GM23338 (cell line): ENCODE data around the gene GRIK2. TPM values are rescaled to one million over a fixed set of nuclear protein-coding genes. Genes with fewer than 3 reads are reported as not detected.

Experiments
- ATAC-seq: fragments of 200-7000 bp; cut with Tn5 transposase; 3 replicates; pipeline ENCODE4 v1.9.1; 2020
- DNase-seq: peaks from one replicate; pipeline ENCODE4 v3.0.0-alpha.2; 2015; ENCODE audit warnings: low spot score
- H2AFZ ChIP-seq: fragments of 200-600 bp; sonication (generic); 2 replicates; pipeline ENCODE4 v1.8.0; 2016; ENCODE audit warnings: antibody characterized with exemption, mild to moderate bottlenecking, moderate library complexity
- H3F3A ChIP-seq: fragments of 200-600 bp; sonication (generic); replicated peaks from 2 replicates; pipeline ENCODE4 v1.8.0; 2017; ENCODE audit warnings: antibody characterized with exemption, mixed run types, low read depth
- H3K27ac ChIP-seq: fragments of 200-600 bp; sonication (generic); 2 replicates; pipeline ENCODE4 v1.6.1; 2016; ENCODE audit warnings: low read depth
- H3K27me3 ChIP-seq: fragments of 200-600 bp; sonication (generic); 2 replicates; pipeline ENCODE4 v1.8.0; 2016; ENCODE audit warnings: mild to moderate bottlenecking, mixed run types, moderate library complexity; ENCODE audit not compliant: insufficient read depth
- H3K36me3 ChIP-seq: fragments of 200-600 bp; sonication (generic); 2 replicates; pipeline ENCODE4 v1.8.0; 2016; ENCODE audit warnings: mild to moderate bottlenecking; ENCODE audit not compliant: insufficient read depth
- H3K4me1 ChIP-seq: fragments of 200-600 bp; sonication (generic); 2 replicates; pipeline ENCODE4 v1.8.0; 2016; ENCODE audit warnings: mild to moderate bottlenecking, moderate library complexity; ENCODE audit not compliant: insufficient read depth
- H3K4me2 ChIP-seq: fragments of 200-600 bp; sonication (generic); 2 replicates; pipeline ENCODE4 v1.7.1; 2017; ENCODE audit warnings: mixed run types
- H3K4me3 ChIP-seq: fragments of 200-600 bp; sonication (generic); 2 replicates; pipeline ENCODE4 v1.6.1; 2016; ENCODE audit warnings: mixed run types
- H3K79me2 ChIP-seq: fragments of 200-600 bp; sonication (generic); replicated peaks from 2 replicates; pipeline ENCODE4 v1.8.0; 2017; ENCODE audit warnings: mild to moderate bottlenecking; ENCODE audit not compliant: insufficient read depth
- H3K9me2 ChIP-seq: fragments of 200-600 bp; sonication (generic); 2 replicates; pipeline ENCODE4 v1.8.0; 2017; ENCODE audit not compliant: insufficient read depth
- H4K20me1 ChIP-seq: fragments of 200-600 bp; sonication (generic); replicated peaks from 2 replicates; pipeline ENCODE4 v1.8.0; 2017; ENCODE audit warnings: mild to moderate bottlenecking; ENCODE audit not compliant: insufficient read depth
- H3K27ac Mint-ChIP-seq: 2 replicates; pipeline ENCODE4 v1.8.0; 2020; ENCODE audit warnings: inconsistent platforms, mild to moderate bottlenecking, moderate library complexity, mixed read lengths
- H3K27me3 Mint-ChIP-seq: 3 replicates; pipeline ENCODE4 v1.8.0; 2022; ENCODE audit warnings: low read depth, mild to moderate bottlenecking, moderate library complexity, mixed read lengths, inconsistent platforms; ENCODE audit not compliant: insufficient read depth, poor library complexity
- H3K36me3 Mint-ChIP-seq: 3 replicates; pipeline ENCODE4 v1.8.0; 2021; ENCODE audit warnings: low read depth, mild to moderate bottlenecking, inconsistent platforms, moderate library complexity, mixed read lengths
- H3K4me1 Mint-ChIP-seq: 3 replicates; pipeline ENCODE4 v1.8.0; 2020; ENCODE audit warnings: mild to moderate bottlenecking, inconsistent platforms, mixed read lengths
- H3K4me3 Mint-ChIP-seq: 3 replicates; pipeline ENCODE4 v1.8.0; 2021; ENCODE audit warnings: moderate library complexity, mild to moderate bottlenecking, inconsistent platforms, mixed read lengths
- H3K9me3 Mint-ChIP-seq: 3 replicates; pipeline ENCODE4 v1.8.0; 2020; ENCODE audit warnings: moderate library complexity, mild to moderate bottlenecking, inconsistent platforms, mixed read lengths
- CREB1 ChIP-seq: fragments of 250-450 bp; sonication (Bioruptor Pico); IDR thresholded peaks from 2 replicates; pipeline ENCODE4 v1.5.0; 2020; ENCODE audit warnings: low read depth, mild to moderate bottlenecking, moderate library complexity
- EZH2 ChIP-seq: fragments of 200-600 bp; sonication (generic); IDR thresholded peaks from one replicate; pipeline ENCODE4 v1.8.0; 2017; ENCODE audit warnings: antibody characterized with exemption, mild to moderate bottlenecking, low read depth; ENCODE audit not compliant: unreplicated experiment
- EZH2phosphoT487 ChIP-seq: fragments of 200-600 bp; sonication (generic); IDR thresholded peaks from one replicate; pipeline ENCODE4 v1.8.1; 2018; ENCODE audit warnings: antibody characterized with exemption; ENCODE audit not compliant: unreplicated experiment
- JUNB ChIP-seq: IDR thresholded peaks from one replicate; pipeline ENCODE4 v1.6.1; 2016; ENCODE audit warnings: antibody characterized with exemption; ENCODE audit not compliant: unreplicated experiment
- NANOG ChIP-seq: IDR thresholded peaks from 2 replicates; pipeline ENCODE4 v1.6.1; 2016; ENCODE audit warnings: antibody characterized with exemption, borderline replicate concordance
- POLR2AphosphoS5 ChIP-seq: IDR thresholded peaks from 2 replicates; pipeline ENCODE4 v1.6.1; 2016; ENCODE audit warnings: antibody characterized with exemption, low read depth
- STAT1 ChIP-seq: IDR thresholded peaks from one replicate; pipeline ENCODE4 v1.6.1; 2016; ENCODE audit warnings: antibody characterized with exemption; ENCODE audit not compliant: unreplicated experiment
- ZNF114 ChIP-seq: fragments of 250-450 bp; sonication (Bioruptor Pico); IDR thresholded peaks from 2 replicates; pipeline ENCODE4 v1.5.0; 2020; ENCODE audit warnings: mild to moderate bottlenecking, moderate library complexity
- ZNF331 ChIP-seq: fragments of 250-450 bp; sonication (Bioruptor Pico); IDR thresholded peaks from 2 replicates; pipeline ENCODE4 v1.5.0; 2020; ENCODE audit warnings: low read depth, mild to moderate bottlenecking, moderate library complexity
- polyA plus RNA-seq: library from polyadenylated mRNA; unstranded; fragments of >200 nt; fragmentation: Nextera tagmentation; extraction: Ambion mirVana; gene quantifications from 2 replicates; pipeline ENCODE4 v1.2.1, GENCODE V29; 2016
- total RNA-seq: library from RNA; depleted of rRNA; stranded (reverse); fragments of >200 nt; shearing (Covaris generic); gene quantifications from 2 replicates; pipeline ENCODE4 v1.2.3, GENCODE V29; 2014
- TF ChIP-seq, protein P1 (sequence below): fragments of 250-450 bp; sonication (Bioruptor Pico); IDR thresholded peaks from 2 replicates; pipeline ENCODE4 v1.5.0; 2020; ENCODE audit warnings: mild to moderate bottlenecking, moderate library complexity
- TF ChIP-seq, protein P2 (sequence below): IDR thresholded peaks from 2 replicates; pipeline ENCODE4 v1.6.1; 2016; ENCODE audit warnings: antibody characterized with exemption
- TF ChIP-seq, protein P3 (sequence below), 2 experiments: fragments of 200-600 bp in 1 of 2; sonication (generic) in 1 of 2; conservative IDR thresholded peaks; 2 replicates each; pipeline versions ENCODE4 v1.5.1 to v1.6.1; 2016 to 2017; ENCODE audit warnings: antibody characterized with exemption in 2 of 2, low read depth in 2 of 2, mild to moderate bottlenecking in 2 of 2, moderate library complexity in 1 of 2
- TF ChIP-seq, protein P4 (sequence below): IDR thresholded peaks from one replicate; pipeline ENCODE4 v1.6.1; 2018; ENCODE audit warnings: antibody characterized with exemption; ENCODE audit not compliant: unreplicated experiment

Gene GRIK2
- total and polyA plus RNA-seq, 2 experiments from 2014 or later, result 0.73 to 3.0 TPM

DNA sequence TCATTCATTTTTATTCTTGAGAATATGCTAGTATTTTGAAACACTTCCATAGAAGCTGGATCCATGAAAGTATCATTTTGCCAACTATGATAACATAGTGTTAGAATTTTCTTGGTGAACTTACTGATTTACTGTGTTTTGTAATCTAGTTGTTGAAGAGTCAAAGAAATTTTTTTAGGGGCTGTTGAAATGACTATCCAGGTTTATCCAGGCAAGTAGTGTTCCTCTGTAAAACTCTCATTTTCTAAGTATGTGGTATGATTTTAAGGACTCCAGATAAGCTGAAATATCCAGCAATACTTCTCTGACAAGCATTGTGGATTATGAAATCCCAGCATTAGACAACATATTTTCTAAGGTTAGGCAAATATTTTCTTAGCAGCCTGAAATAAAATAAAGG, 95.9 kb downstream of the GRIK2 start:
- Mint-ChIP-seq H3K4me1 (peaks cover 14% of the 10 kb centered on the region; the same call in 2 of the 3 replicates), H3K9me3 (no peaks in the 10 kb centered on the region), H3K4me3 (no peak overlapping the region), H3K36me3 (no peaks in the 10 kb centered on the region), H3K27me3 (no peaks in the 10 kb centered on the region), H3K27ac (no peak overlapping the region)
- DNase-seq (no peak), ATAC-seq (no peak)
- no peak overlapping the region for H3K4me2 ChIP-seq
- H3F3A ChIP-seq, result no peaks in the 10 kb centered on the region
- no peak overlapping the region for H3K27ac ChIP-seq
- H3K27me3 ChIP-seq, result no peaks in the 10 kb centered on the region
- H3K79me2 ChIP-seq, result no peaks in the 10 kb centered on the region
- no peaks in the 10 kb centered on the region for H3K36me3 ChIP-seq
- no peak overlapping the region for H2AFZ ChIP-seq
- TF ChIP-seq CREB1 (no peak), JUNB (no peak), POLR2AphosphoS5 (no peak), EZH2 (no peak), NANOG (no peak), STAT1 (no peak), ZNF331 (CRISPR knock-in tag) (no peak), ZNF114 (CRISPR knock-in tag) (no peak), EZH2phosphoT487 (no peak)
- TF ChIP-seq, protein P1, sequence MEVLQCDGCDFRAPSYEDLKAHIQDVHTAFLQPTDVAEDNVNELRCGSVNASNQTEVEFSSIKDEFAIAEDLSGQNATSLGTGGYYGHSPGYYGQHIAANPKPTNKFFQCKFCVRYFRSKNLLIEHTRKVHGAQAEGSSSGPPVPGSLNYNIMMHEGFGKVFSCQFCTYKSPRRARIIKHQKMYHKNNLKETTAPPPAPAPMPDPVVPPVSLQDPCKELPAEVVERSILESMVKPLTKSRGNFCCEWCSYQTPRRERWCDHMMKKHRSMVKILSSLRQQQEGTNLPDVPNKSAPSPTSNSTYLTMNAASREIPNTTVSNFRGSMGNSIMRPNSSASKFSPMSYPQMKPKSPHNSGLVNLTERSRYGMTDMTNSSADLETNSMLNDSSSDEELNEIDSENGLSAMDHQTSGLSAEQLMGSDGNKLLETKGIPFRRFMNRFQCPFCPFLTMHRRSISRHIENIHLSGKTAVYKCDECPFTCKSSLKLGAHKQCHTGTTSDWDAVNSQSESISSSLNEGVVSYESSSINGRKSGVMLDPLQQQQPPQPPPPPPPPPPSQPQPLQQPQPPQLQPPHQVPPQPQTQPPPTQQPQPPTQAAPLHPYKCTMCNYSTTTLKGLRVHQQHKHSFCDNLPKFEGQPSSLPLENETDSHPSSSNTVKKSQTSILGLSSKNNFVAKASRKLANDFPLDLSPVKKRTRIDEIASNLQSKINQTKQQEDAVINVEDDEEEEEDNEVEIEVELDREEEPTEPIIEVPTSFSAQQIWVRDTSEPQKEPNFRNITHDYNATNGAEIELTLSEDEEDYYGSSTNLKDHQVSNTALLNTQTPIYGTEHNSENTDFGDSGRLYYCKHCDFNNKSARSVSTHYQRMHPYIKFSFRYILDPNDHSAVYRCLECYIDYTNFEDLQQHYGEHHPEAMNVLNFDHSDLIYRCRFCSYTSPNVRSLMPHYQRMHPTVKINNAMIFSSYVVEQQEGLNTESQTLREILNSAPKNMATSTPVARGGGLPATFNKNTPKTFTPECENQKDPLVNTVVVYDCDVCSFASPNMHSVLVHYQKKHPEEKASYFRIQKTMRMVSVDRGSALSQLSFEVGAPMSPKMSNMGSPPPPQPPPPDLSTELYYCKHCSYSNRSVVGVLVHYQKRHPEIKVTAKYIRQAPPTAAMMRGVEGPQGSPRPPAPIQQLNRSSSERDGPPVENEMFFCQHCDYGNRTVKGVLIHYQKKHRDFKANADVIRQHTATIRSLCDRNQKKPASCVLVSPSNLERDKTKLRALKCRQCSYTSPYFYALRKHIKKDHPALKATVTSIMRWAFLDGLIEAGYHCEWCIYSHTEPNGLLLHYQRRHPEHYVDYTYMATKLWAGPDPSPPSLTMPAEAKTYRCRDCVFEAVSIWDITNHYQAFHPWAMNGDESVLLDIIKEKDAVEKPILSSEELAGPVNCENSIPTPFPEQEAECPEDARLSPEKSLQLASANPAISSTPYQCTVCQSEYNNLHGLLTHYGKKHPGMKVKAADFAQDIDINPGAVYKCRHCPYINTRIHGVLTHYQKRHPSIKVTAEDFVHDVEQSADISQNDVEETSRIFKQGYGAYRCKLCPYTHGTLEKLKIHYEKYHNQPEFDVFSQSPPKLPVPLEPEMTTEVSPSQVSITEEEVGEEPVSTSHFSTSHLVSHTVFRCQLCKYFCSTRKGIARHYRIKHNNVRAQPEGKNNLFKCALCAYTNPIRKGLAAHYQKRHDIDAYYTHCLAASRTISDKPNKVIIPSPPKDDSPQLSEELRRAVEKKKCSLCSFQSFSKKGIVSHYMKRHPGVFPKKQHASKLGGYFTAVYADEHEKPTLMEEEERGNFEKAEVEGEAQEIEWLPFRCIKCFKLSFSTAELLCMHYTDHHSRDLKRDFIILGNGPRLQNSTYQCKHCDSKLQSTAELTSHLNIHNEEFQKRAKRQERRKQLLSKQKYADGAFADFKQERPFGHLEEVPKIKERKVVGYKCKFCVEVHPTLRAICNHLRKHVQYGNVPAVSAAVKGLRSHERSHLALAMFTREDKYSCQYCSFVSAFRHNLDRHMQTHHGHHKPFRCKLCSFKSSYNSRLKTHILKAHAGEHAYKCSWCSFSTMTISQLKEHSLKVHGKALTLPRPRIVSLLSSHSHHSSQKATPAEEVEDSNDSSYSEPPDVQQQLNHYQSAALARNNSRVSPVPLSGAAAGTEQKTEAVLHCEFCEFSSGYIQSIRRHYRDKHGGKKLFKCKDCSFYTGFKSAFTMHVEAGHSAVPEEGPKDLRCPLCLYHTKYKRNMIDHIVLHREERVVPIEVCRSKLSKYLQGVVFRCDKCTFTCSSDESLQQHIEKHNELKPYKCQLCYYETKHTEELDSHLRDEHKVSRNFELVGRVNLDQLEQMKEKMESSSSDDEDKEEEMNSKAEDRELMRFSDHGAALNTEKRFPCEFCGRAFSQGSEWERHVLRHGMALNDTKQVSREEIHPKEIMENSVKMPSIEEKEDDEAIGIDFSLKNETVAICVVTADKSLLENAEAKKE (CRISPR knock-in tag), result no peak
- TF ChIP-seq, protein P2, sequence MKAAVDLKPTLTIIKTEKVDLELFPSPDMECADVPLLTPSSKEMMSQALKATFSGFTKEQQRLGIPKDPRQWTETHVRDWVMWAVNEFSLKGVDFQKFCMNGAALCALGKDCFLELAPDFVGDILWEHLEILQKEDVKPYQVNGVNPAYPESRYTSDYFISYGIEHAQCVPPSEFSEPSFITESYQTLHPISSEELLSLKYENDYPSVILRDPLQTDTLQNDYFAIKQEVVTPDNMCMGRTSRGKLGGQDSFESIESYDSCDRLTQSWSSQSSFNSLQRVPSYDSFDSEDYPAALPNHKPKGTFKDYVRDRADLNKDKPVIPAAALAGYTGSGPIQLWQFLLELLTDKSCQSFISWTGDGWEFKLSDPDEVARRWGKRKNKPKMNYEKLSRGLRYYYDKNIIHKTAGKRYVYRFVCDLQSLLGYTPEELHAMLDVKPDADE, result no peak
- TF ChIP-seq, protein P3, sequence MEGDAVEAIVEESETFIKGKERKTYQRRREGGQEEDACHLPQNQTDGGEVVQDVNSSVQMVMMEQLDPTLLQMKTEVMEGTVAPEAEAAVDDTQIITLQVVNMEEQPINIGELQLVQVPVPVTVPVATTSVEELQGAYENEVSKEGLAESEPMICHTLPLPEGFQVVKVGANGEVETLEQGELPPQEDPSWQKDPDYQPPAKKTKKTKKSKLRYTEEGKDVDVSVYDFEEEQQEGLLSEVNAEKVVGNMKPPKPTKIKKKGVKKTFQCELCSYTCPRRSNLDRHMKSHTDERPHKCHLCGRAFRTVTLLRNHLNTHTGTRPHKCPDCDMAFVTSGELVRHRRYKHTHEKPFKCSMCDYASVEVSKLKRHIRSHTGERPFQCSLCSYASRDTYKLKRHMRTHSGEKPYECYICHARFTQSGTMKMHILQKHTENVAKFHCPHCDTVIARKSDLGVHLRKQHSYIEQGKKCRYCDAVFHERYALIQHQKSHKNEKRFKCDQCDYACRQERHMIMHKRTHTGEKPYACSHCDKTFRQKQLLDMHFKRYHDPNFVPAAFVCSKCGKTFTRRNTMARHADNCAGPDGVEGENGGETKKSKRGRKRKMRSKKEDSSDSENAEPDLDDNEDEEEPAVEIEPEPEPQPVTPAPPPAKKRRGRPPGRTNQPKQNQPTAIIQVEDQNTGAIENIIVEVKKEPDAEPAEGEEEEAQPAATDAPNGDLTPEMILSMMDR (conservative IDR thresholded peaks at IDR 0.05; ENCODE audit: low read depth in 2 of 2), result no peak
- TF ChIP-seq, protein P4, sequence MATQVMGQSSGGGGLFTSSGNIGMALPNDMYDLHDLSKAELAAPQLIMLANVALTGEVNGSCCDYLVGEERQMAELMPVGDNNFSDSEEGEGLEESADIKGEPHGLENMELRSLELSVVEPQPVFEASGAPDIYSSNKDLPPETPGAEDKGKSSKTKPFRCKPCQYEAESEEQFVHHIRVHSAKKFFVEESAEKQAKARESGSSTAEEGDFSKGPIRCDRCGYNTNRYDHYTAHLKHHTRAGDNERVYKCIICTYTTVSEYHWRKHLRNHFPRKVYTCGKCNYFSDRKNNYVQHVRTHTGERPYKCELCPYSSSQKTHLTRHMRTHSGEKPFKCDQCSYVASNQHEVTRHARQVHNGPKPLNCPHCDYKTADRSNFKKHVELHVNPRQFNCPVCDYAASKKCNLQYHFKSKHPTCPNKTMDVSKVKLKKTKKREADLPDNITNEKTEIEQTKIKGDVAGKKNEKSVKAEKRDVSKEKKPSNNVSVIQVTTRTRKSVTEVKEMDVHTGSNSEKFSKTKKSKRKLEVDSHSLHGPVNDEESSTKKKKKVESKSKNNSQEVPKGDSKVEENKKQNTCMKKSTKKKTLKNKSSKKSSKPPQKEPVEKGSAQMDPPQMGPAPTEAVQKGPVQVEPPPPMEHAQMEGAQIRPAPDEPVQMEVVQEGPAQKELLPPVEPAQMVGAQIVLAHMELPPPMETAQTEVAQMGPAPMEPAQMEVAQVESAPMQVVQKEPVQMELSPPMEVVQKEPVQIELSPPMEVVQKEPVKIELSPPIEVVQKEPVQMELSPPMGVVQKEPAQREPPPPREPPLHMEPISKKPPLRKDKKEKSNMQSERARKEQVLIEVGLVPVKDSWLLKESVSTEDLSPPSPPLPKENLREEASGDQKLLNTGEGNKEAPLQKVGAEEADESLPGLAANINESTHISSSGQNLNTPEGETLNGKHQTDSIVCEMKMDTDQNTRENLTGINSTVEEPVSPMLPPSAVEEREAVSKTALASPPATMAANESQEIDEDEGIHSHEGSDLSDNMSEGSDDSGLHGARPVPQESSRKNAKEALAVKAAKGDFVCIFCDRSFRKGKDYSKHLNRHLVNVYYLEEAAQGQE, result no peak
- no peaks in the 10 kb centered on the region for H3K9me2 ChIP-seq
- H3K4me1 ChIP-seq, result no peaks in the 10 kb centered on the region; the same call in 1 of the 2 replicates
- no peak overlapping the region for H3K4me3 ChIP-seq
- H4K20me1 ChIP-seq, result no peaks in the 10 kb centered on the region
